ENCODE measurements around the gene MAPKAP1.

Gene MAPKAP1

DNA sequence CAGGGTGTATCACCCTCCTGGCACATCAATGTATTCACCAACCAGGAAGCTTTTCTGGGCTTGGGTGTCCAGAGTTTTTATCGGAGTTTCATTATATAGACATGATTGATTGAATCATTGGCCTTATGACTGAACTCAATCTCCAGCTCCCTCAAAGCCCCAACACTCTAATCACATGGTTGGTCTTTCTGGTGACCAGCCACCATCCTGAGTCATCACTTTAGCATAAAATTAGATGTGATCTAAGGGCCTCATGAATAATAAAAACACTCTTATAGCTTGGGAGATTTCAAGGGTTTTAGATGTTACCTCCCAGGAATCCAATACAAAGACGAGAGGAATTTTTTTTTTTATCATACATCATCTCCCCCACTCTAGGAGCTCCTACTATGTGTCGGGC lies 32.4 kb upstream of the MAPKAP1 start:
- TF ChIP-seq, protein P1, sequence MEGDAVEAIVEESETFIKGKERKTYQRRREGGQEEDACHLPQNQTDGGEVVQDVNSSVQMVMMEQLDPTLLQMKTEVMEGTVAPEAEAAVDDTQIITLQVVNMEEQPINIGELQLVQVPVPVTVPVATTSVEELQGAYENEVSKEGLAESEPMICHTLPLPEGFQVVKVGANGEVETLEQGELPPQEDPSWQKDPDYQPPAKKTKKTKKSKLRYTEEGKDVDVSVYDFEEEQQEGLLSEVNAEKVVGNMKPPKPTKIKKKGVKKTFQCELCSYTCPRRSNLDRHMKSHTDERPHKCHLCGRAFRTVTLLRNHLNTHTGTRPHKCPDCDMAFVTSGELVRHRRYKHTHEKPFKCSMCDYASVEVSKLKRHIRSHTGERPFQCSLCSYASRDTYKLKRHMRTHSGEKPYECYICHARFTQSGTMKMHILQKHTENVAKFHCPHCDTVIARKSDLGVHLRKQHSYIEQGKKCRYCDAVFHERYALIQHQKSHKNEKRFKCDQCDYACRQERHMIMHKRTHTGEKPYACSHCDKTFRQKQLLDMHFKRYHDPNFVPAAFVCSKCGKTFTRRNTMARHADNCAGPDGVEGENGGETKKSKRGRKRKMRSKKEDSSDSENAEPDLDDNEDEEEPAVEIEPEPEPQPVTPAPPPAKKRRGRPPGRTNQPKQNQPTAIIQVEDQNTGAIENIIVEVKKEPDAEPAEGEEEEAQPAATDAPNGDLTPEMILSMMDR (IDR thresholded peaks at IDR 0.05; ENCODE audit: low read depth, low read length, poor library complexity, severe bottlenecking), result no peak
- TF ChIP-seq EZH2phosphoT487 (IDR thresholded peaks at IDR 0.05; ENCODE audit: borderline replicate concordance, low read length), result no peak
- Histone ChIP-seq H3K4me3 (ENCODE audit: low read length) (no peak overlapping the region), H4K20me1 (ENCODE audit: control insufficient read depth, insufficient read depth, low read depth, low read length) (no peaks in the 10 kb centered on the region), H3K9me2 (replicated peaks; ENCODE audit: control insufficient read depth, low read length) (no peaks in the 10 kb centered on the region), H3K9me3 (ENCODE audit: control insufficient read depth, insufficient read depth, low read length) (no peaks in the 10 kb centered on the region), H3F3A (ENCODE audit: control insufficient read depth, insufficient read depth) (no peaks in the 10 kb centered on the region), H3K79me2 (ENCODE audit: control insufficient read depth, low read length) (no peaks in the 10 kb centered on the region), H3K4me2 (ENCODE audit: low read length) (no peak overlapping the region), H3K4me1 (ENCODE audit: control insufficient read depth, low read length) (no peaks in the 10 kb centered on the region), H3K27me3 (ENCODE audit: control insufficient read depth, low read length) (peaks cover 5% of the 10 kb centered on the region; the same call in 1 of the 2 replicates), H3K36me3 (ENCODE audit: control insufficient read depth, low read length) (no peaks in the 10 kb centered on the region), H3K27ac (ENCODE audit: low read depth, low read length) (no peak overlapping the region)

DNA sequence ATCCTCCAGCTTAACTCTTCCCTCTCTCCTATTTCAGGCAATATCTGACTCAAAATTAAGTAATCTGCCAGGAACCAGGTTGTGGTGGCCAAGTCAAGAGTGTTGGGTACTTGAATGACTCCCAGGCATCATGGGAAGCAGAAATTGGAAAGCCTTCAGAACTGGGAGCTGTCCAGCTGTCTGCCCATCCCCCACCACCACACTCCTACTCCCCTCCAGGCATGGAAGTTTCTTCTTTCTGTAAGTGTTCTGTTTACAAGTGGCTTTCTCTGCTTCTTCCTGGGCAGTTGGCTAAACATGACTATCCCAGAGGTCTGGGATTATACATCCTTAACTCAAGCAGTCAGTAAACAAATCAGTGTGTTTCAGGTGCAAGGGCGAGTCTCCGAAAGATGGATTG lies 25.6 kb upstream of the MAPKAP1 start:
- no peak for TF ChIP-seq EZH2phosphoT487 (IDR thresholded peaks at IDR 0.05; ENCODE audit: borderline replicate concordance, low read length)
- TF ChIP-seq, protein P1 (IDR thresholded peaks at IDR 0.05; ENCODE audit: low read depth, low read length, poor library complexity, severe bottlenecking), result no peak

DNA sequence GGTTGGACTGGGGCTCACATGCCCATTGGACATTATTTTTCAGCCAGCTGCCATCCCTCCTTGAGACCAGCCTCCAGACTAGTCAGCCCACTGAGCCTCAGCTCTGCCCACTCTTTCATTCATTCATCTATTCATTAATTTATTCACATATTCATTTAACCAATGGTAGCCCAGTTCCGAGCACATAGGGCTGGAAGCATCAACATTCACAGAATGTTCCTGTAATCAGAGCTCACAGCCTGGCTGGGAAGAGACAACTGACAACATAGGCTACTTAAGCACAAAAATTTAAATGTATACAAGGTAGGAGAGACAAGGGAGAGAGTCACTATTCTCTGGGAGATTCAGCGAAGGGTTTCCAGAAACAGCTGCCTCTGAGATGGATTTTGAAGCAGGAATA lies 23.2 kb upstream of the MAPKAP1 start:
- no peak overlapping the region for H3K4me3 ChIP-seq (ENCODE audit: low read length)
- H3K27ac ChIP-seq (ENCODE audit: low read depth, low read length), result no peak overlapping the region
- H3F3A ChIP-seq (ENCODE audit: control insufficient read depth, insufficient read depth), result no peaks in the 10 kb centered on the region
- H3K79me2 ChIP-seq (ENCODE audit: control insufficient read depth, low read length), result no peaks in the 10 kb centered on the region
- no peaks in the 10 kb centered on the region for H3K9me3 ChIP-seq (ENCODE audit: control insufficient read depth, insufficient read depth, low read length)
- H3K4me2 ChIP-seq (ENCODE audit: low read length), result no peak overlapping the region
- TF ChIP-seq EZH2phosphoT487 (IDR thresholded peaks at IDR 0.05; ENCODE audit: borderline replicate concordance, low read length), result no peak
- TF ChIP-seq, protein P1 (IDR thresholded peaks at IDR 0.05; ENCODE audit: low read depth, low read length, poor library complexity, severe bottlenecking), result no peak
- H3K4me1 ChIP-seq (ENCODE audit: control insufficient read depth, low read length), result no peaks in the 10 kb centered on the region
- H3K36me3 ChIP-seq (ENCODE audit: control insufficient read depth, low read length), result no peaks in the 10 kb centered on the region
- no peaks in the 10 kb centered on the region for H3K9me2 ChIP-seq (replicated peaks; ENCODE audit: control insufficient read depth, low read length)
- H4K20me1 ChIP-seq (ENCODE audit: control insufficient read depth, insufficient read depth, low read depth, low read length), result no peaks in the 10 kb centered on the region
- H3K27me3 ChIP-seq (ENCODE audit: control insufficient read depth, low read length), result peaks cover 10% of the 10 kb centered on the region

More for the DNA sequence above, 25.6 kb upstream of the MAPKAP1 start:
- Histone ChIP-seq H3K27me3 (ENCODE audit: control insufficient read depth, low read length) (peaks cover 10% of the 10 kb centered on the region), H3K36me3 (ENCODE audit: control insufficient read depth, low read length) (no peaks in the 10 kb centered on the region), H3K9me3 (ENCODE audit: control insufficient read depth, insufficient read depth, low read length) (no peaks in the 10 kb centered on the region), H3K4me3 (ENCODE audit: low read length) (no peak overlapping the region), H3K27ac (ENCODE audit: low read depth, low read length) (no peak overlapping the region), H3K4me2 (ENCODE audit: low read length) (no peak overlapping the region), H3F3A (ENCODE audit: control insufficient read depth, insufficient read depth) (no peaks in the 10 kb centered on the region), H3K79me2 (ENCODE audit: control insufficient read depth, low read length) (no peaks in the 10 kb centered on the region), H3K4me1 (ENCODE audit: control insufficient read depth, low read length) (no peaks in the 10 kb centered on the region), H4K20me1 (ENCODE audit: control insufficient read depth, insufficient read depth, low read depth, low read length) (no peaks in the 10 kb centered on the region), H3K9me2 (replicated peaks; ENCODE audit: control insufficient read depth, low read length) (no peaks in the 10 kb centered on the region)
